ENCODE results near the gene KIAA0040. TPM values are rescaled to one million over a fixed set of nuclear protein-coding genes. Genes with fewer than 3 reads are reported as not detected.

The KIAA0040 gene
- total and polyA plus RNA-seq, 10 of the 15 experiments (the other 5 are each of a cell fraction or from before 2014, with no cell fraction given), result 7.6 to 47.7 (median 23.5) TPM

DNA sequence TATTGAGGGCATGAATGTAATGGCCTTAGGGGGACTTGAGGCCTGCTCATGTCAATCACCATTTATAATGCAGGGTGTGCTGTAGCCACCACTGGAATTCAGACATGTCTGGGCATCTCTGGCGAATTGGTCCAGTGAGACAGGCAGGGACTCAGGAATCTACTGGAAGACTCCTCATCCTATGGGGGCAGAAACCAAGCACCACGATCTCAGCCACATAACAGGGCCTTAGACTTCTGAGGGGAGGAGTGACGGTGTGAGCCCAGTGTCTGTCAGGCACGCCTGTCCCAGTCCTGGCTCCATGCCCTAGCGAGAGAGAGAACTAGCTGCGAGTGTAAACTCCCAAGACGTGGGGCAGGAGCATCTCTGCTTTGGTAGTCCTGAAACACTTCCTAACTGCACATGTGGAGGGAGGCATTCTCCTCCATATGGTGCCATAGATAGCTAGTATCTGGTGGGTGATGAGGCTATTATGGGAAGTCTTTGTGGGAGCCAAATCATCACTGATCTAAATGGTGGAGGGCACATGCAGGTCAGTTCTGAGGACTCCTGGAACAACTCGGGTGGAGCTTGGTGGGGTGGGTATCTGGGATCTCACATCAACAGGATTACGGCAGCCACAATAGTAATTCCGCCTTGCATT, 29.8 kb upstream of the KIAA0040 start:
- Histone ChIP-seq H3K27me3 (replicated peaks in 1 of 2; ENCODE audit: control insufficient read depth in 2 of 2, insufficient read depth in 2 of 2, low read length in 1 of 2) (no peaks in the 10 kb centered on the region), H2AFZ (ENCODE audit: control insufficient read depth, low read depth, low read length) (no peak overlapping the region), H3K9ac (ENCODE audit: control insufficient read depth, insufficient read depth, low read length) (no peak overlapping the region), H3K4me1 (ENCODE audit: control insufficient read depth, insufficient read depth, low read length) (peaks cover 23% of the 10 kb centered on the region), H4K20me1 (ENCODE audit: control insufficient read depth, insufficient read depth) (no peaks in the 10 kb centered on the region), H3K36me3 (ENCODE audit: control insufficient read depth in 2 of 2, insufficient read depth in 2 of 2, low read length in 1 of 2) (no peaks in the 10 kb centered on the region), H3K4me3 (no peak overlapping the region), H3K79me2 (ENCODE audit: control insufficient read depth, insufficient read depth, low read length) (no peaks in the 10 kb centered on the region), H3K9me3 (replicated peaks; ENCODE audit: control insufficient read depth, insufficient read depth, low read length) (no peaks in the 10 kb centered on the region), H3K27ac (ENCODE audit: control insufficient read depth, insufficient read depth) (no peak overlapping the region), H3K4me2 (ENCODE audit: control insufficient read depth, insufficient read depth) (no peak overlapping the region)
- WGBS (ENCODE audit: insufficient coverage, insufficient replicate concordance, low lambda C conversion rate, missing lambda C conversion rate), result 95% methylated on average over 10 of the region's 10 CpGs
- in situ Hi-C loops (cut with MboI) (no loop called here), intact Hi-C loops (cut with micrococcal nuclease; ENCODE audit: unreplicated experiment) (no loop called here)
- RAD21 ChIA-PET (ENCODE audit: unreplicated experiment), result interaction anchor here (0.7 kb wide), 1 partner anchor 14 kb away, joined by 3 read pairs; no protein-coding TSS in a partner anchor
- no TSS peak for BruUV-seq (replicated peaks)
- FAIRE-seq (no peak), ATAC-seq (no peak), DNase-seq (ENCODE audit: low read depth, low spot score) (no peak)
- SMC1A ChIA-PET (ENCODE audit: uncharacterized antibody, unreplicated experiment), result interaction anchor here (1.2 to 7.0 kb wide), 6 partner anchors 13 to 97 kb away, joined by 3 to 30 read pairs (median 10); no protein-coding TSS in a partner anchor
- TF ChIP-seq SMAD1 (IDR thresholded peaks at IDR 0.05; ENCODE audit: low read depth, partially characterized antibody) (no peak), IKZF2 (IDR thresholded peaks at IDR 0.05) (no peak), ZBED1 (IDR thresholded peaks at IDR 0.05; ENCODE audit: borderline replicate concordance) (no peak), MYB (IDR thresholded peaks at IDR 0.05; ENCODE audit: borderline replicate concordance, low read depth, low read length) (no peak), NFYB (IDR thresholded peaks at IDR 0.05; ENCODE audit: insufficient read depth, low read depth, low read length) (no peak)
- TF ChIP-seq, protein P1, sequence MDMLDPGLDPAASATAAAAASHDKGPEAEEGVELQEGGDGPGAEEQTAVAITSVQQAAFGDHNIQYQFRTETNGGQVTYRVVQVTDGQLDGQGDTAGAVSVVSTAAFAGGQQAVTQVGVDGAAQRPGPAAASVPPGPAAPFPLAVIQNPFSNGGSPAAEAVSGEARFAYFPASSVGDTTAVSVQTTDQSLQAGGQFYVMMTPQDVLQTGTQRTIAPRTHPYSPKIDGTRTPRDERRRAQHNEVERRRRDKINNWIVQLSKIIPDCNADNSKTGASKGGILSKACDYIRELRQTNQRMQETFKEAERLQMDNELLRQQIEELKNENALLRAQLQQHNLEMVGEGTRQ (IDR thresholded peaks at IDR 0.05; ENCODE audit: borderline replicate concordance, low read depth, low read length), result no peak
- TF ChIP-seq, protein P2, sequence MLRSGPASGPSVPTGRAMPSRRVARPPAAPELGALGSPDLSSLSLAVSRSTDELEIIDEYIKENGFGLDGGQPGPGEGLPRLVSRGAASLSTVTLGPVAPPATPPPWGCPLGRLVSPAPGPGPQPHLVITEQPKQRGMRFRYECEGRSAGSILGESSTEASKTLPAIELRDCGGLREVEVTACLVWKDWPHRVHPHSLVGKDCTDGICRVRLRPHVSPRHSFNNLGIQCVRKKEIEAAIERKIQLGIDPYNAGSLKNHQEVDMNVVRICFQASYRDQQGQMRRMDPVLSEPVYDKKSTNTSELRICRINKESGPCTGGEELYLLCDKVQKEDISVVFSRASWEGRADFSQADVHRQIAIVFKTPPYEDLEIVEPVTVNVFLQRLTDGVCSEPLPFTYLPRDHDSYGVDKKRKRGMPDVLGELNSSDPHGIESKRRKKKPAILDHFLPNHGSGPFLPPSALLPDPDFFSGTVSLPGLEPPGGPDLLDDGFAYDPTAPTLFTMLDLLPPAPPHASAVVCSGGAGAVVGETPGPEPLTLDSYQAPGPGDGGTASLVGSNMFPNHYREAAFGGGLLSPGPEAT (IDR thresholded peaks at IDR 0.05; ENCODE audit: low read depth), result no peak
- POLR2A ChIA-PET, result interaction anchor here (1.1 kb wide), 1 partner anchor 19 kb away, joined by 3 read pairs; no protein-coding TSS in a partner anchor
- CTCF ChIA-PET, result interaction anchor here (1.1 kb wide), 1 partner anchor 67 kb away, joined by 3 read pairs; no protein-coding TSS in a partner anchor
